IPS DF 19.7 (cell line): ENCODE results near the gene SF3B6.
"Not testable (repeated sequence)": the region's sequence is repeated elsewhere in the genome, so short reads cannot be mapped to it uniquely, and the experiment has no call there.

Experiments used
- DNase-seq: peaks from one replicate; pipeline ENCODE4 v3.0.0-alpha.2; 2013; ENCODE audit warnings: low read depth, low spot score

Gene SF3B6

GRCh38 chr2:24093270-24093669, 17.1 kb upstream of the SF3B6 start:
- DNase-seq = not testable (repeated sequence)

GRCh38 chr2:24088821-24089359, 12.8 kb upstream of the SF3B6 start:
- no peak for DNase-seq

- DNase-seq = no peak
Measured at GRCh38 chr2:24087032-24087431, 10.9 kb upstream of the SF3B6 start.

- no peak for DNase-seq
Measured at GRCh38 chr2:24086241-24086640, 10.1 kb upstream of the SF3B6 start.

GRCh38 chr2:24085200-24085489, 9.0 kb upstream of the SF3B6 start:
- no peak for DNase-seq

- DNase-seq = no peak
Measured at GRCh38 chr2:24084386-24085199, 8.5 kb upstream of the SF3B6 start, which contains the start of gene TP53I3. Gene TP53I3 (minus strand): TSS chr2:24084834. CDS start chr2:24084326, 508 bp downstream.

- no peak for DNase-seq
Measured at GRCh38 chr2:24083567-24084385, 7.7 kb upstream of the SF3B6 start.

GRCh38 chr2:24082787-24083566, 6.9 kb upstream of the SF3B6 start:
- no peak for DNase-seq

- DNase-seq = no peak
Measured at GRCh38 chr2:24080701-24081100, 4.6 kb upstream of the SF3B6 start.

GRCh38 chr2:24077879-24078278, 1.8 kb upstream of the SF3B6 start:
- DNase-seq = no peak

GRCh38 chr2:24077535-24077877, 1.4 kb upstream of the SF3B6 start:
- DNase-seq = no peak

GRCh38 chr2:24076849-24077534, 866 bp upstream of the SF3B6 start:
- DNase-seq = no peak

GRCh38 chr2:24075259-24075658, 867 bp downstream of the SF3B6 start:
- no peak for DNase-seq

GRCh38 chr2:24073816-24074215, 2.3 kb downstream of the SF3B6 start:
- no peak for DNase-seq

- no peak for DNase-seq
Measured at GRCh38 chr2:24072259-24072658, 3.9 kb downstream of the SF3B6 start.

GRCh38 chr2:24065341-24065740, 10.8 kb downstream of the SF3B6 start:
- no peak for DNase-seq

GRCh38 chr2:24058564-24059271, 17.4 kb downstream of the SF3B6 start:
- no peak for DNase-seq

- no peak for DNase-seq
Measured at GRCh38 chr2:24055750-24056149, 20.4 kb downstream of the SF3B6 start.

- DNase-seq = no peak
Measured at GRCh38 chr2:24054366-24055010, 21.6 kb downstream of the SF3B6 start.

- DNase-seq = no peak
Measured at GRCh38 chr2:24052951-24053350, 23.2 kb downstream of the SF3B6 start.
